Effector CD8-positive, alpha-beta T cell (primary cell): ENCODE results near the gene SERPINF2.
"Not testable (repeated sequence)": the region's sequence is repeated elsewhere in the genome, so short reads cannot be mapped to it uniquely, and the experiment has no call there.

Experiments
- DNase-seq: peaks from one replicate; lab custom pipeline; 2025; lab: John Stamatoyannopoulos, UW

SERPINF2 gene

GRCh38 chr17:1716076-1716911 lies 26.4 kb upstream of the SERPINF2 start:
- DNase-seq = peak; percentile 99

GRCh38 chr17:1716912-1717695 lies 25.6 kb upstream of the SERPINF2 start:
- DNase-seq = peak; percentile 65

DNA sequence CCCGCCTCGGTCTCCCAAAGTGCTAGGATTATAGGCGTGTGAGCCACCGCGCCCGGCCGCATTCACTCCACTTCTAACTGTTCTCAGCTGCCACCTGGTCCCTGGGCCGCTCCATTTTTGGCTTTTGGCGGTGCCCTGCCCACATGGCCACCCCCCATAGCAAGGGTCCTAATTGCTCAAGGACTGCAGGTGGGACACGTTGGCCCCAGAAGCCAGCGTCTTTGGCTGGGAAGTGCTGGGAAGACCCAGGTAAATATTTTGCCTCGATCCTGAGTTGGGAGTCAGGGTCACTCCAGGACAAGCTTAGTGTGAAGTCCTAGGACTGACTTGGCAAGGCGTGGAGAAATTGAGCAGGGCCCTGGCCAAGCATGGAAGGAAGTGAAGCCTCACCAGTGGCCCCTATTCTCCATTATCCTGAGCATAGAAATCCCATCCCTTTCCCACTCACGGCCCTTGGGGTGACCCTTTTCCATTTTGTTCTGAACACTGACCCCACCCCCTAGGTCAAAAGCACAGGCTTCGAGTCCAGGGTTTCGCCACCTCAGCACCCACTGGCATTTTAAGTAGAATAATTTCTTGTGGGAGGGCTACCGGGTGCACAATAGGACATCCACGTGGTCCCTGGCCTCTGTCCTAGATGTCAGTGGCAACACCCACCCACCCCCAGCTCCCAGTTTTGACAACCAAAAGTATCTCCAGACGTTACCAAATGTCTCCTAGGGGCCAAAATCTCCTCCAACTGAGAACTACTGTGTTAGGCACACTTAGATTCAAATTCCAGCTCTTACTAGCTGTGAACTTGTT lies 24.1 kb upstream of the SERPINF2 start:
- no peak for DNase-seq

- DNase-seq = peak; percentile 58
These were observed 21.8 kb upstream of the SERPINF2 start for GRCh38 chr17:1720856-1721386.

GRCh38 chr17:1722022-1722421 lies 20.6 kb upstream of the SERPINF2 start:
- not testable (repeated sequence) for DNase-seq

- DNase-seq = peak; percentile 67
These were observed 18.3 kb upstream of the SERPINF2 start, which contains the start of gene WDR81 for GRCh38 chr17:1724351-1724868. TSS of gene WDR81 (plus strand) at chr17:1724704. CDS start at chr17:1724960, 256 bp downstream.

GRCh38 chr17:1724869-1725641 lies 17.6 kb upstream of the SERPINF2 start:
- no peak for DNase-seq

- DNase-seq = no peak
These were observed 16.8 kb upstream of the SERPINF2 start for GRCh38 chr17:1725642-1726511.

GRCh38 chr17:1726626-1727257 lies 15.9 kb upstream of the SERPINF2 start:
- DNase-seq = no peak

DNA sequence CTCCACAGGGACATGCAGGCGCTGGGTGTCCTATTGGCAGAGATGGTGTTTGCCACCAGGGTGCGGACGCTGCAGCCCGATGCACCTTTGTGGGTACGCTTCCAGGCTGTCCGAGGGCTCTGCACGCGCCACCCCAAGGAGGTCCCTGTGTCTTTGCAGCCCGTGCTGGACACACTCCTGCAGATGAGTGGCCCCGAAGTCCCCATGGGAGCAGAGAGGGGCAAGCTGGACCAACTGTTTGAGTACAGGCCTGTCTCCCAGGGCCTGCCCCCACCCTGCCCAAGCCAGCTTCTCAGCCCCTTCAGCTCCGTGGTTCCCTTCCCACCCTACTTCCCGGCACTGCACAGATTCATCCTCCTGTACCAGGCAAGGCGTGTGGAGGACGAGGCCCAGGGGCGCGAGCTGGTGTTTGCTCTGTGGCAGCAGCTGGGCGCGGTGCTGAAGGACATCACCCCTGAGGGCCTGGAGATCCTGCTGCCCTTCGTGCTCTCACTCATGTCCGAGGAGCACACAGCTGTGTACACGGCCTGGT lies 15.3 kb upstream of the SERPINF2 start:
- DNase-seq = no peak

GRCh38 chr17:1727876-1728630 lies 14.6 kb upstream of the SERPINF2 start:
- DNase-seq = no peak

DNA sequence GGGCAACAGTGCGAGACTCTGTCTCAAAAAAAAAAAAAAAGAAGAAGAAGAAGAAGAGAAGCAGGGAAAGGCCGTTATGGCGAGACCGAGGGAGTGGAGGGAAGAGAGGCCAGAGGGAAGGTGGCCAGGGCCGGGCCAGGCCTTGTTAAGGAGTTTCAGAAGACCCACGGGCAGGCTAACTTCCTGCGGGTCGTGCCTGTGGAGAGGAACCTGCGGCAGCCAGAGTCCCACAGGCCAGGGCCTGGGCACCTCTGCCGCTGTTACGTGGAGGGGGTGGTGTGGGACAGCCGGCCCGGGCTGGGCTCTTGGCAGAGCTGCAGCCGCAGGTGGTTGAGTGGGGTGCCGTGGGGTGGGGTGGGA lies 12.7 kb upstream of the SERPINF2 start:
- DNase-seq = no peak

- no peak for DNase-seq
These were observed 12.1 kb upstream of the SERPINF2 start for GRCh38 chr17:1730326-1731193.

- no peak for DNase-seq
These were observed 11.5 kb upstream of the SERPINF2 start for GRCh38 chr17:1731194-1731506.

- no peak for DNase-seq
These were observed 10.3 kb upstream of the SERPINF2 start for GRCh38 chr17:1732241-1732832.

DNA sequence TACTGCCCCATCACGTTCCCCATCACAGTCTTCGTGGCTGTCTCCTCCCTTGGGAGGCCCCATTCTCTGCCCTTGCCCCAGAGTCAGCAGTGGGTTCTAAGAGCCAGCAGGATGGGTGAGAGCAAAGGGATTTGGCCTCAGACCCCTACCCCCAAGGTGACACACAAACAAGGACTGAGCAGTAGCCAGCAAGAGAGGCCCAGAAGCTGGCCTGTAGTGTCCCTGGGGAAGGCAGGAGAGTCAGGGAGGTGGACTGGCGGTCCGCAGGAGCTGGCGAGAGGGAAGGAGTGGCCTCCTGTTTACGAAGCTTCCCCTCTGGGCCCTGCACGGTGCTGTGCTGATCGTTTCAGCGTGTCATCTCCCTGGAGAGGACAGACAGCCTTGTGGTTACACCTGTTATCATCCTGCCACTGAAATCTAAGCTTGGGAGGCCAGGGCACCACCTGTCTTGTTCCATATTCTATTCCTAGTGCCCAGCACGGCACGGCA lies 9.8 kb upstream of the SERPINF2 start:
- DNase-seq = no peak

GRCh38 chr17:1733759-1734158 lies 8.9 kb upstream of the SERPINF2 start:
- no peak for DNase-seq
